ENCODE measurements around the gene BFSP2. TPM values are rescaled to one million over a fixed set of nuclear protein-coding genes. Genes with fewer than 3 reads are reported as not detected.
"Not testable (repeated sequence)": the region's sequence is repeated elsewhere in the genome, so short reads cannot be mapped to it uniquely, and the experiment has no call there.

The BFSP2 gene
- total RNA-seq, 1 donor from 2014 or later = not detected

GRCh38 chr3:133478624-133479023 lies 78.8 kb downstream of the BFSP2 start:
- H3K27ac Mint-ChIP-seq (ENCODE audit: unreplicated experiment) = no peak overlapping the region

GRCh38 chr3:133479401-133479800 lies 79.5 kb downstream of the BFSP2 start:
- Mint-ChIP-seq H3K36me3 (ENCODE audit: unreplicated experiment) (no peaks in the 10 kb centered on the region), H3K9me3 (ENCODE audit: unreplicated experiment) (no peaks in the 10 kb centered on the region), H3K4me1 (ENCODE audit: unreplicated experiment) (peaks cover 22% of the 10 kb centered on the region), H3K27me3 (ENCODE audit: unreplicated experiment) (no peaks in the 10 kb centered on the region), H3K27ac (ENCODE audit: unreplicated experiment) (no peak overlapping the region), H3K4me3 (ENCODE audit: unreplicated experiment) (no peak overlapping the region)
- no peak for DNase-seq (ENCODE audit: extremely low spot score, unreplicated experiment)
- no peak for TF ChIP-seq CTCF (IDR thresholded peaks at IDR 0.05)

More at GRCh38 chr3:133478624-133479023, 78.8 kb downstream of the BFSP2 start:
- Mint-ChIP-seq H3K9me3 (ENCODE audit: unreplicated experiment) (no peaks in the 10 kb centered on the region), H3K36me3 (ENCODE audit: unreplicated experiment) (no peaks in the 10 kb centered on the region), H3K4me1 (ENCODE audit: unreplicated experiment) (peaks cover 30% of the 10 kb centered on the region), H3K4me3 (ENCODE audit: unreplicated experiment) (no peak overlapping the region), H3K27me3 (ENCODE audit: unreplicated experiment) (no peaks in the 10 kb centered on the region)
- DNase-seq (ENCODE audit: extremely low spot score, unreplicated experiment) = no peak
- no peak for TF ChIP-seq CTCF (IDR thresholded peaks at IDR 0.05)

GRCh38 chr3:133479895-133480669 lies 80.2 kb downstream of the BFSP2 start:
- DNase-seq (ENCODE audit: extremely low spot score, unreplicated experiment) = no peak
- Mint-ChIP-seq H3K9me3 (ENCODE audit: unreplicated experiment) (no peaks in the 10 kb centered on the region), H3K27ac (ENCODE audit: unreplicated experiment) (no peak overlapping the region), H3K4me1 (ENCODE audit: unreplicated experiment) (peaks cover 15% of the 10 kb centered on the region), H3K4me3 (ENCODE audit: unreplicated experiment) (no peak overlapping the region), H3K36me3 (ENCODE audit: unreplicated experiment) (no peaks in the 10 kb centered on the region), H3K27me3 (ENCODE audit: unreplicated experiment) (no peaks in the 10 kb centered on the region)
- TF ChIP-seq CTCF (IDR thresholded peaks at IDR 0.05) = no peak

- not testable (repeated sequence) for H3K27ac Mint-ChIP-seq (ENCODE audit: unreplicated experiment); H3K4me3 Mint-ChIP-seq (ENCODE audit: unreplicated experiment); H3K4me1 Mint-ChIP-seq (ENCODE audit: unreplicated experiment); DNase-seq (ENCODE audit: extremely low spot score, unreplicated experiment); H3K9me3 Mint-ChIP-seq (ENCODE audit: unreplicated experiment); H3K36me3 Mint-ChIP-seq (ENCODE audit: unreplicated experiment); H3K27me3 Mint-ChIP-seq (ENCODE audit: unreplicated experiment)
Observed at GRCh38 chr3:133482474-133482873, 82.6 kb downstream of the BFSP2 start.

- no peak for TF ChIP-seq CTCF (IDR thresholded peaks at IDR 0.05)
- H3K27ac Mint-ChIP-seq (ENCODE audit: unreplicated experiment) = no peak overlapping the region
- H3K4me3 Mint-ChIP-seq (ENCODE audit: unreplicated experiment) = no peak overlapping the region
- H3K4me1 Mint-ChIP-seq (ENCODE audit: unreplicated experiment) = peaks cover 16% of the 10 kb centered on the region
- no peaks in the 10 kb centered on the region for H3K27me3 Mint-ChIP-seq (ENCODE audit: unreplicated experiment)
- H3K9me3 Mint-ChIP-seq (ENCODE audit: unreplicated experiment) = peaks cover 3% of the 10 kb centered on the region
- no peak for DNase-seq (ENCODE audit: extremely low spot score, unreplicated experiment)
- no peaks in the 10 kb centered on the region for H3K36me3 Mint-ChIP-seq (ENCODE audit: unreplicated experiment)
Observed at GRCh38 chr3:133486658-133487057, 86.8 kb downstream of the BFSP2 start.
